ENCODE results near the gene AURKA. TPM values are rescaled to one million over a fixed set of nuclear protein-coding genes. Genes with fewer than 3 reads are reported as not detected.

The AURKA gene
- total RNA-seq, 3 donors from 2014 or later (not counting 1 experiment from before 2014, with no cell fraction given) = 1.5 to 2.9 (median 2.0) TPM

DNA sequence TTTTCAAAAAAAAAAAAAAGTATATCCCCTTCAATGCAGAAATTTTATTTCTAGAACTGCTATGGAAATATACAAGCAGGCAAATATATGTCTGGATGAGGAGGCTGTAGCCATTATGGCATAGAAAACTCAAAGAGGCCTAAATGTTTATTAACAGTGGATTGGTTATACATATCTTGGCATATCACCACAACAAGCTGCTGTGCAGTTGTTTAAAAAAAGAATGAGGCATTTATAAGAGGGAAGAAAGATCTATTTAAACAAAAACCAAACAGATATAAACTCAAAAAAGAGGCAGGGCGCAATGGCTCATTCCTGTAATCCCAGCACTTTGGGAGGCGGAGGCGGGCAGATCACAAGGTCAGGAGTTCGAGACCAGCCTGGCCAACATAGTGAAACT, 46.3 kb upstream of the AURKA start:
- Histone ChIP-seq H3K36me3 (ENCODE audit: control insufficient read depth, insufficient read depth, low read length) (no peaks in the 10 kb centered on the region), H3K4me1 (ENCODE audit: control insufficient read depth, insufficient read depth, low read length) (peaks cover 60% of the 10 kb centered on the region), H3K27ac (ENCODE audit: low read length) (no peak overlapping the region), H3K27me3 (ENCODE audit: control insufficient read depth, insufficient read depth, low read length) (no peaks in the 10 kb centered on the region), H3K9me3 (ENCODE audit: control insufficient read depth, insufficient read depth, low read length) (no peaks in the 10 kb centered on the region), H3K4me3 (ENCODE audit: low read length) (no peak overlapping the region)
- Mint-ChIP-seq H3K27me3 (ENCODE audit: low read depth in 2 of 2) (no peaks in the 10 kb centered on the region), H3K36me3 (no peaks in the 10 kb centered on the region), H3K27ac (peak overlapping the region; percentile 18 to 51), H3K4me3 (peak overlapping the region; percentile 74), H3K4me1 (peaks cover 51% of the 10 kb centered on the region in 2 donors), H3K9me3 (no peaks in the 10 kb centered on the region)
- intact Hi-C loops (cut with micrococcal nuclease) = no loop called here
- WGBS (ENCODE audit: insufficient coverage) = 100% methylated on average over 4 of the region's 4 CpGs
- TF ChIP-seq, protein P1, sequence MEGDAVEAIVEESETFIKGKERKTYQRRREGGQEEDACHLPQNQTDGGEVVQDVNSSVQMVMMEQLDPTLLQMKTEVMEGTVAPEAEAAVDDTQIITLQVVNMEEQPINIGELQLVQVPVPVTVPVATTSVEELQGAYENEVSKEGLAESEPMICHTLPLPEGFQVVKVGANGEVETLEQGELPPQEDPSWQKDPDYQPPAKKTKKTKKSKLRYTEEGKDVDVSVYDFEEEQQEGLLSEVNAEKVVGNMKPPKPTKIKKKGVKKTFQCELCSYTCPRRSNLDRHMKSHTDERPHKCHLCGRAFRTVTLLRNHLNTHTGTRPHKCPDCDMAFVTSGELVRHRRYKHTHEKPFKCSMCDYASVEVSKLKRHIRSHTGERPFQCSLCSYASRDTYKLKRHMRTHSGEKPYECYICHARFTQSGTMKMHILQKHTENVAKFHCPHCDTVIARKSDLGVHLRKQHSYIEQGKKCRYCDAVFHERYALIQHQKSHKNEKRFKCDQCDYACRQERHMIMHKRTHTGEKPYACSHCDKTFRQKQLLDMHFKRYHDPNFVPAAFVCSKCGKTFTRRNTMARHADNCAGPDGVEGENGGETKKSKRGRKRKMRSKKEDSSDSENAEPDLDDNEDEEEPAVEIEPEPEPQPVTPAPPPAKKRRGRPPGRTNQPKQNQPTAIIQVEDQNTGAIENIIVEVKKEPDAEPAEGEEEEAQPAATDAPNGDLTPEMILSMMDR (IDR thresholded peaks at IDR 0.05) = no peak
- DNase-seq (no peak), ATAC-seq (no peak)

DNA sequence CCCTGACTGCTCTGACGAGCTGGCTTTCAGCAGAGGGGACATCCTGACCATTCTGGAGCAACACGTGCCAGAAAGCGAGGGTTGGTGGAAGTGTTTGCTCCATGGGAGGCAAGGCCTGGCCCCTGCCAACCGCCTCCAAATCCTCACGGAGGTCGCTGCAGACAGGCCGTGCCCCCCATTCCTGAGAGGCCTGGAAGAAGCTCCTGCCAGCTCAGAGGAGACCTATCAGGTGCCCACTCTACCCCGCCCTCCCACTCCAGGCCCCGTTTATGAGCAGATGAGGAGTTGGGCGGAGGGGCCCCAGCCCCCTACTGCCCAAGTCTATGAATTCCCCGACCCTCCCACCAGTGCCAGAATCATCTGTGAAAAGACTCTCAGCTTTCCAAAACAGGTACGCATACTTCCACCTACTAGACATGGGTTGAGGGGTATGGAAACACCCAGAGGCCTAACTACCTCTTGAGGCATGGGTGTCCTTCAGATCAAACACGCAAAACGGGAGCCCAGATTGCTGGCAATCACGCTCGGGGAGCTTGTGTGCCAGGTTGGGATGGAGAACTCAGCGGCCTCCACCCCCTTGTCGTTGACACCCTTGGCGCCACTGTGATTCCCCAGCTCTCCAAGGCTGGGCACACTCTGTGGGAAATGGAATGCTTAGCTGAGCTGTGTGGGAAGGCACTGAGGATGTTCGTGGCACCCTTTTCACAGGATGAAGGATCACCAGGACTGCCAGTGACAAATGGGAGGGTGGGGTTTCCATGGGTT, 45.4 kb upstream of the AURKA start:
- no peaks in the 10 kb centered on the region for H3K36me3 ChIP-seq (ENCODE audit: control insufficient read depth, insufficient read depth, low read length)
- DNase-seq = no peak
- H3K9me3 ChIP-seq (ENCODE audit: control insufficient read depth, insufficient read depth, low read length) = no peaks in the 10 kb centered on the region
- no peaks in the 10 kb centered on the region for H3K27me3 Mint-ChIP-seq (ENCODE audit: low read depth in 2 of 2)
- peaks cover 52 to 53% of the 10 kb centered on the region in 2 donors for H3K4me1 Mint-ChIP-seq
- no peak overlapping the region for H3K27ac ChIP-seq (ENCODE audit: low read length)
- ATAC-seq = no peak
- WGBS (ENCODE audit: insufficient coverage) = 93% methylated on average over 19 of the region's 20 CpGs
- H3K9me3 Mint-ChIP-seq = no peaks in the 10 kb centered on the region
- intact Hi-C loops (cut with micrococcal nuclease) = no loop called here
- TF ChIP-seq, protein P1 (IDR thresholded peaks at IDR 0.05) = no peak
- no peak overlapping the region for H3K4me3 Mint-ChIP-seq
- peaks cover 63% of the 10 kb centered on the region for H3K4me1 ChIP-seq (ENCODE audit: control insufficient read depth, insufficient read depth, low read length)
- H3K27me3 ChIP-seq (ENCODE audit: control insufficient read depth, insufficient read depth, low read length) = no peaks in the 10 kb centered on the region
- H3K27ac Mint-ChIP-seq = peak overlapping the region in 1 of 2 donors; percentile 33
- no peak overlapping the region for H3K4me3 ChIP-seq (ENCODE audit: low read length)
- no peaks in the 10 kb centered on the region for H3K36me3 Mint-ChIP-seq

DNA sequence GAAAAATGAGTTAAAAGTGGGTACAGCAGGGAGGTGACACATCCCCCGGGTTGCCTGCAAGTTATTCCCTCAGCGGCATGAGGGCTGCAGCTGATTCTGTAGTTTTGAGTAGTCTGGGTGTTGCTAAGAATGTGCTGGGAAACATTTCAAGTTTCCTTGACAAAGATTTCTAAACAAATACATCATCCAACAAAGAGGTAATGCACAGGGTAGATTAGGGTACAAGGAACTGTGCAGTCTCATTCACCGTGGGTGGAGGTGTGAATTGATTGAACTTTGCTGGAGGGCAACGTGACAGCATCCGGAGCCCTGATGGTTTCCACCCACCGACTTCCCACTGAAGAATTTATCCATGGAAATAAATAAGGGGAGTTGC, 41.9 kb upstream of the AURKA start:
- no peaks in the 10 kb centered on the region for H3K27me3 Mint-ChIP-seq (ENCODE audit: low read depth in 2 of 2)
- peaks cover 50 to 51% of the 10 kb centered on the region in 2 donors for H3K4me1 Mint-ChIP-seq
- H3K4me1 ChIP-seq (ENCODE audit: control insufficient read depth, insufficient read depth, low read length) = peaks cover 43% of the 10 kb centered on the region
- 49% methylated on average over 4 of the region's 6 CpGs for WGBS (ENCODE audit: insufficient coverage)
- peak in 1 of 2 donors; percentile 37 for DNase-seq
- no peaks in the 10 kb centered on the region for H3K27me3 ChIP-seq (ENCODE audit: control insufficient read depth, insufficient read depth, low read length)
- TF ChIP-seq, protein P1 (IDR thresholded peaks at IDR 0.05) = no peak
- H3K27ac Mint-ChIP-seq = peak overlapping the region; percentile 85 to 92
- H3K27ac ChIP-seq (ENCODE audit: low read length) = peak overlapping the region; percentile 38
- H3K4me3 Mint-ChIP-seq = peak overlapping the region; percentile 81
- H3K36me3 Mint-ChIP-seq = no peaks in the 10 kb centered on the region
- ATAC-seq = peak; percentile 75 to 93 (median 87)
- H3K4me3 ChIP-seq (ENCODE audit: low read length) = no peak overlapping the region
- no peaks in the 10 kb centered on the region for H3K36me3 ChIP-seq (ENCODE audit: control insufficient read depth, insufficient read depth, low read length)
- H3K9me3 Mint-ChIP-seq = no peaks in the 10 kb centered on the region
- H3K9me3 ChIP-seq (ENCODE audit: control insufficient read depth, insufficient read depth, low read length) = no peaks in the 10 kb centered on the region
- intact Hi-C loops (cut with micrococcal nuclease) = no loop called here

Data from natural killer cell (primary cell).